HG02970 (cell line): ENCODE results near the gene CDC23.
"Not testable (repeated sequence)": the region's sequence is repeated elsewhere in the genome, so short reads cannot be mapped to it uniquely, and the experiment has no call there.

ENCODE experiments used
- ATAC-seq: cut with Tn5 transposase; IDR thresholded peaks from one replicate; pipeline ENCODE4 v1.9.1; 2021; ENCODE audit warnings: mild to moderate bottlenecking, moderate library complexity, moderate number of reproducible peaks; ENCODE audit not compliant: unreplicated experiment, low FRiP score

Gene CDC23

GRCh38 chr5:138149530-138149929 lies 63.6 kb downstream of the CDC23 start:
- no peak for ATAC-seq

GRCh38 chr5:138148811-138149210 lies 64.3 kb downstream of the CDC23 start:
- ATAC-seq: no peak

- not testable (repeated sequence) for ATAC-seq
Measured at GRCh38 chr5:138143578-138143977, 69.5 kb downstream of the CDC23 start.

GRCh38 chr5:138141734-138142133 lies 71.4 kb downstream of the CDC23 start:
- no peak for ATAC-seq

- no peak for ATAC-seq
Measured at GRCh38 chr5:138140268-138140667, 72.9 kb downstream of the CDC23 start.

- ATAC-seq: no peak
Measured at GRCh38 chr5:138139781-138140090, 73.4 kb downstream of the CDC23 start.

GRCh38 chr5:138138949-138139780 lies 74.0 kb downstream of the CDC23 start, which contains the start of gene NME5:
Gene NME5 (minus strand): TSS chr5:138139428. CDS start chr5:138138780, 648 bp downstream.
- ATAC-seq: no peak
